Left ventricle myocardium inferior (tissue), 1 donor: Measurements from ENCODE around the gene ZNF782. TPM values are rescaled to one million over a fixed set of nuclear protein-coding genes. Genes with fewer than 3 reads are reported as not detected.
"Not testable (repeated sequence)": the region's sequence is repeated elsewhere in the genome, so short reads cannot be mapped to it uniquely, and the experiment has no call there.

Experiments used
- DNase-seq: peaks from one replicate; pipeline ENCODE4 v3.0.0-alpha.2; 2020
- H3K27ac ChIP-seq: fragments of 200-600 bp; replicated peaks from 2 replicates; pipeline ENCODE4 v1.8.0; 2021
- H3K27me3 ChIP-seq: fragments of 200-600 bp; 2 replicates; pipeline ENCODE4 v1.8.0; 2021; ENCODE audit warnings: low read depth
- H3K36me3 ChIP-seq: fragments of 200-600 bp; 2 replicates; pipeline ENCODE4 v1.8.0; 2021
- H3K4me1 ChIP-seq: fragments of 200-600 bp; 2 replicates; pipeline ENCODE4 v1.8.0; 2021
- H3K4me3 ChIP-seq: fragments of 200-600 bp; 2 replicates; pipeline ENCODE4 v1.8.0; 2021; ENCODE audit warnings: mild to moderate bottlenecking, moderate library complexity
- H3K9me3 ChIP-seq: fragments of 200-600 bp; replicated peaks from 2 replicates; pipeline ENCODE4 v1.8.0; 2021
- intact Hi-C: fragments of 100-400 bp; cut with micrococcal nuclease; formaldehyde crosslinking; loops from one replicate; pipeline ENCODE4 v1.11.0; 2022
- total RNA-seq: library from RNA; stranded (reverse); fragmentation: NEBNext Ultra II Directional; extraction: Animal tissue kit (Norgen Biotek cat#: 25700); gene quantifications from one replicate; pipeline ENCODE4 v1.2.1, GENCODE V29; 2021
- TF ChIP-seq, protein P1 (sequence below): fragments of 200-600 bp; IDR thresholded peaks from 2 replicates; pipeline ENCODE4 v1.8.0; 2021; ENCODE audit warnings: antibody characterized with exemption, mild to moderate bottlenecking, borderline replicate concordance
- donor health status: DM: no; HTN: yes; CAD: no; lungs with severe emphysema.

The ZNF782 gene
- total RNA-seq, 1 donor from 2014 or later, result 3.7 TPM

DNA sequence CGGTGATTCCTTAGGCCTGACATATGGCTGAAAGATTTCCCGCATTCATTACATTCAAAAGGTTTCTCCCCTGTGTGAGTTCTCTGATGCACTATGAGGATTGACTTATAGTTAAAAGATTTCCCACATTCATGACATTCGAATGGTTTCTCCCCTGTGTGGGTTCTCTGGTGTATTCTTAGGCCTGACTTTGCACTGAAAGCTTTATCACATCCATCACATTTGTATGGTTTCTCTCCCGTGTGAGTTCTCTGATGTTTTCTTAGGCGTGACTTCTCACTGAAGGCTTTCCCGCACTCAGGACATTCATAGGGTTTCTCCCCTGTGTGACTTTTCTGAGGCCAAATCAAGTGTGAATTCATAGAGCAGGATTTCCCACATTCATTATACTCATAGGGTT, 35.8 kb downstream of the ZNF782 start:
- Histone ChIP-seq H3K9me3 (peaks cover 100% of the 10 kb centered on the region), H3K27me3 (no peaks in the 10 kb centered on the region), H3K27ac (no peak overlapping the region), H3K36me3 (peaks cover 97% of the 10 kb centered on the region), H3K4me3 (no peak overlapping the region), H3K4me1 (no peaks in the 10 kb centered on the region)
- intact Hi-C loops, result loop anchor here (10.0 kb wide), 1 partner anchor 54 kb away; no protein-coding TSS in a partner anchor
- TF ChIP-seq, protein P1, sequence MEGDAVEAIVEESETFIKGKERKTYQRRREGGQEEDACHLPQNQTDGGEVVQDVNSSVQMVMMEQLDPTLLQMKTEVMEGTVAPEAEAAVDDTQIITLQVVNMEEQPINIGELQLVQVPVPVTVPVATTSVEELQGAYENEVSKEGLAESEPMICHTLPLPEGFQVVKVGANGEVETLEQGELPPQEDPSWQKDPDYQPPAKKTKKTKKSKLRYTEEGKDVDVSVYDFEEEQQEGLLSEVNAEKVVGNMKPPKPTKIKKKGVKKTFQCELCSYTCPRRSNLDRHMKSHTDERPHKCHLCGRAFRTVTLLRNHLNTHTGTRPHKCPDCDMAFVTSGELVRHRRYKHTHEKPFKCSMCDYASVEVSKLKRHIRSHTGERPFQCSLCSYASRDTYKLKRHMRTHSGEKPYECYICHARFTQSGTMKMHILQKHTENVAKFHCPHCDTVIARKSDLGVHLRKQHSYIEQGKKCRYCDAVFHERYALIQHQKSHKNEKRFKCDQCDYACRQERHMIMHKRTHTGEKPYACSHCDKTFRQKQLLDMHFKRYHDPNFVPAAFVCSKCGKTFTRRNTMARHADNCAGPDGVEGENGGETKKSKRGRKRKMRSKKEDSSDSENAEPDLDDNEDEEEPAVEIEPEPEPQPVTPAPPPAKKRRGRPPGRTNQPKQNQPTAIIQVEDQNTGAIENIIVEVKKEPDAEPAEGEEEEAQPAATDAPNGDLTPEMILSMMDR, result no peak
- DNase-seq, result no peak

DNA sequence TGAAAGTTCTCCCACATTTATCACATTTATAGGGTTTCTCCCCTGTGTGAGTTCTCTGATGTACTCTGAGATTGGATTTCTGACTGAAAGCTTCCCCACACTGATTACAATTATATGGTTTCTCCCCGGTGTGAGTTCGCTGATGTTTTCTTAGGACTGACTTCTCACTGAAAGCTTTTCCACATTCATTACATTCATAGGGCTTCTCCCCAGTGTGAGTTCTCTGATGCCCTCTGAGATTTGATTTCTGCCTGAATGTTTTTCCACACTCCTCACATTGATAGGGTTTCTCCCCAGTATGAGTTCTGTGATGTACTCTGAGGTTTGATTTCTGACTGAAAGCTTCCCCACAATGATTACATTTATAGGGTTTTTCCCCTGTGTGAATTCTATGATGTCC, 36.3 kb downstream of the ZNF782 start:
- intact Hi-C loops, result loop anchor here (10.0 kb wide), 1 partner anchor 53 kb away; no protein-coding TSS in a partner anchor
- Histone ChIP-seq H3K4me1 (no peaks in the 10 kb centered on the region), H3K9me3 (peaks cover 100% of the 10 kb centered on the region), H3K36me3 (peaks cover 96% of the 10 kb centered on the region), H3K27me3 (no peaks in the 10 kb centered on the region), H3K4me3 (no peak overlapping the region), H3K27ac (no peak overlapping the region)
- no peak for DNase-seq
- TF ChIP-seq, protein P1, result no peak

DNA sequence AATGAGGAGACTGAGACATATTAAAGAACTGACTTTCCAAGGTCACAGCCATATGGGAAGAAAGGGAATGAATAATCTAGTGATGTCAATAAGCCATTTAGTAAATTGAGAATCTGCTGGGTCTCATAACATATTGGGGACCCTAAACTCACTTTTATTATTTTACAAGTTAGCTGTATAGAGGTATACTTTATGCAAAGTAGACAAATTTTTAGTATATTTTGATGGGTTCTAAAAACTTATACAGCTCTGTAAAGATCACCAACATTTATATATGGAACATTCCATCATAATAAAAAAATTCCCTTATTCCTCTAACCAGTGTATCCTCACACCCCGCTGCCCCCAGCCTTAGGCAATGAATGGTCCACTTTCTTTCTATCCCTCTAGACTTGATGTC, 40.7 kb downstream of the ZNF782 start:
- peaks cover 70% of the 10 kb centered on the region for H3K36me3 ChIP-seq
- no peaks in the 10 kb centered on the region for H3K4me1 ChIP-seq
- H3K9me3 ChIP-seq, result peaks cover 100% of the 10 kb centered on the region
- H3K27me3 ChIP-seq, result no peaks in the 10 kb centered on the region
- intact Hi-C loops, result loop anchor here (10.0 kb wide), 1 partner anchor 49 kb away; no protein-coding TSS in a partner anchor
- TF ChIP-seq, protein P1, result no peak
- no peak overlapping the region for H3K27ac ChIP-seq
- no peak for DNase-seq
- H3K4me3 ChIP-seq, result no peak overlapping the region

DNA sequence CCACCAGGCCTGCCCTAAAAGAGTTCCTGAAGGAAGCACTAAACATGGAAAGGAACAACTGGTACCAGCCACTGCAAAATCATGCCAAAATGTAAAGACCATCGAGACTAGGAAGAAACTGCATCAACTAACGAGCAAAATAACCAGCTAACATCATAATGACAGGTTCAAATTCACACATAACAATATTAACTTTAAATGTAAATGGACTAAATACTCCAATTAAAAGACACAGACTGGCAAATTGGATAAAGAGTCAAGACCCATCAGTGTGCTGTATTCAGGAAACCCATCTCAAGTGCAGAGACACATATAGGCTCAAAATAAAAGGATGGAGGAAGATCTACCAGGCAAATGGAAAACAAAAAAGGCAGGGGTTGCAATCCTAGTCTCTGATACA, 55.4 kb downstream of the ZNF782 start:
- H3K9me3 ChIP-seq, result peaks cover 82% of the 10 kb centered on the region
- DNase-seq, result not testable (repeated sequence)

DNA sequence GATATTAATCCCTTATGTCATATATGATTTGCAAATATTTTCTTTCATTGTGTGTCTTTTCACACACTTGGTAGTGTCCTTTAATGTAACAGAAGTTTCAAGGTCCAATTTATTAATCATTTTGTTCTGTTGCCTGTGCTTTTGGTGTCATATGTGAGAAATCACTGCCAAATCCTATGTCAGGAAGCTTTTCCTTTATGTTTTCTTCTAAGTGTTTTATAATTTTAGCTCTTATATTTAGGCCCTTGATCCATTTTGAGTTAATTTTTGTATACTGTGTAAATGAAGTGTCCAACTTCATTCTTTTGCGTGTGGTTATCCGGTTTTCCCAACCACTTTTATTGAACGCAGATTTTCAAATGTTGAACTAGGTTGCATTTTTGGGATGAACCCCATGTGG, 70.3 kb downstream of the ZNF782 start:
- Histone ChIP-seq H3K36me3 (peaks cover 19% of the 10 kb centered on the region), H3K27ac (no peak overlapping the region), H3K27me3 (no peaks in the 10 kb centered on the region), H3K4me1 (peaks cover 10% of the 10 kb centered on the region), H3K4me3 (no peak overlapping the region), H3K9me3 (peaks cover 56% of the 10 kb centered on the region)
- TF ChIP-seq, protein P1, result no peak
- intact Hi-C loops, result no loop called here
- no peak for DNase-seq

More for the DNA sequence above, 55.4 kb downstream of the ZNF782 start:
- H3K27ac ChIP-seq, H3K27me3 ChIP-seq, intact Hi-C loops, H3K4me1 ChIP-seq, H3K4me3 ChIP-seq: not testable (repeated sequence)
- H3K36me3 ChIP-seq, result peaks cover 52% of the 10 kb centered on the region

DNA sequence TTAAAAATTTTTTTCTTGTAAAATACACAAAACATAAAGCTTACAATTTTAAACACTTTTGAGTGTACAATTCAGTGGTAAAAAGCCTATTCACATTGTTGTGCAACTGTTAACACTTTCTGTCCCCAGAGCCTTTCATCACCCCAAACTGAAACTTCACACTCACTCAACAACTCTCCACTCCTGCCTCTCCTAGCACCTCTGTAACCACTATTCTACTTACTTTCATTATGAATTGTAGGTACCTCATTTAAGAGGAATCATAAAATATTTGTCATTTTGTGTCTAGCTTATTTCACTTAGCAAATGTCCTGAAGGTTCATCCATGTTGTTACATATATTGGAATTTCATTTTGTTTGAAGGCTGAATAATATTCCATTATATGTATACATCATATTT, 72.1 kb downstream of the ZNF782 start:
- H3K27me3 ChIP-seq, result no peaks in the 10 kb centered on the region
- H3K9me3 ChIP-seq, result peaks cover 38% of the 10 kb centered on the region
- TF ChIP-seq, protein P1, result no peak
- intact Hi-C loops, result no loop called here
- H3K27ac ChIP-seq, result no peak overlapping the region
- no peak overlapping the region for H3K4me3 ChIP-seq
- no peak for DNase-seq
- H3K4me1 ChIP-seq, result peaks cover 26% of the 10 kb centered on the region
- peaks cover 9% of the 10 kb centered on the region for H3K36me3 ChIP-seq
